GM18907 (cell line): ENCODE results near the gene SUN1.
"Not testable (repeated sequence)": the region's sequence is repeated elsewhere in the genome, so short reads cannot be mapped to it uniquely, and the experiment has no call there.

Experiments
- ATAC-seq: cut with Tn5 transposase; IDR thresholded peaks from one replicate; pipeline ENCODE4 v1.9.1; 2021; ENCODE audit warnings: mild to moderate bottlenecking, moderate library complexity; ENCODE audit not compliant: unreplicated experiment

The SUN1 gene

GRCh38 chr7:901041-901387 is 68.7 kb downstream of the SUN1 start:
- ATAC-seq: no peak

GRCh38 chr7:901388-902154 is 69.3 kb downstream of the SUN1 start:
- no peak for ATAC-seq

- ATAC-seq: no peak
These were observed 70.7 kb downstream of the SUN1 start for GRCh38 chr7:902996-903395.

GRCh38 chr7:903921-904755 is 71.9 kb downstream of the SUN1 start:
- ATAC-seq: no peak

- no peak for ATAC-seq
These were observed 72.6 kb downstream of the SUN1 start for GRCh38 chr7:904847-905246.

- ATAC-seq: no peak
These were observed 74.5 kb downstream of the SUN1 start for GRCh38 chr7:906776-907157.

- ATAC-seq: no peak
These were observed 75.1 kb downstream of the SUN1 start for GRCh38 chr7:907158-907980.

GRCh38 chr7:908159-908581 is 75.9 kb downstream of the SUN1 start:
- ATAC-seq: no peak

- not testable (repeated sequence) for ATAC-seq
These were observed 76.5 kb downstream of the SUN1 start for GRCh38 chr7:908591-909357.

GRCh38 chr7:909358-910329 is 77.4 kb downstream of the SUN1 start:
- no peak for ATAC-seq

- ATAC-seq: no peak
These were observed 78.2 kb downstream of the SUN1 start for GRCh38 chr7:910441-910861.

- no peak for ATAC-seq
These were observed 78.7 kb downstream of the SUN1 start for GRCh38 chr7:910931-911431.

- ATAC-seq: no peak
These were observed 79.7 kb downstream of the SUN1 start for GRCh38 chr7:911791-912480.

- no peak for ATAC-seq
These were observed 81.7 kb downstream of the SUN1 start for GRCh38 chr7:913736-914520.

- no peak for ATAC-seq
These were observed 82.4 kb downstream of the SUN1 start for GRCh38 chr7:914521-915194.

- no peak for ATAC-seq
These were observed 83.3 kb downstream of the SUN1 start for GRCh38 chr7:915291-916218.
